ENCODE results near the gene ADAM22.

GRCh38 chr7:88111140-88111743 is 177.2 kb downstream of the ADAM22 start:
- peak; percentile 46 for TF ChIP-seq CTCF (IDR thresholded peaks at IDR 0.05; ENCODE audit: low read length)
- TF ChIP-seq EZH2 (optimal IDR thresholded peaks at IDR 0.05; ENCODE audit: low read depth, low read length): no peak
